GM12801 (cell line): ENCODE results near the gene HDDC3.

Experiments
- CTCF ChIP-seq: IDR thresholded peaks from one replicate; pipeline ENCODE4 v1.5.1; 2011; ENCODE audit warnings: control low read depth; ENCODE audit not compliant: insufficient read length; ENCODE audit errors: extremely low read depth

Gene HDDC3

GRCh38 chr15:90942354-90943120 is 10.2 kb upstream of the HDDC3 start:
- TF ChIP-seq CTCF = no peak

GRCh38 chr15:90941038-90941437 is 8.7 kb upstream of the HDDC3 start:
- no peak for TF ChIP-seq CTCF

- TF ChIP-seq CTCF = no peak
These were observed 7.4 kb upstream of the HDDC3 start for GRCh38 chr15:90939756-90940155.

- no peak for TF ChIP-seq CTCF
These were observed 5.9 kb upstream of the HDDC3 start for GRCh38 chr15:90938261-90938660.

DNA sequence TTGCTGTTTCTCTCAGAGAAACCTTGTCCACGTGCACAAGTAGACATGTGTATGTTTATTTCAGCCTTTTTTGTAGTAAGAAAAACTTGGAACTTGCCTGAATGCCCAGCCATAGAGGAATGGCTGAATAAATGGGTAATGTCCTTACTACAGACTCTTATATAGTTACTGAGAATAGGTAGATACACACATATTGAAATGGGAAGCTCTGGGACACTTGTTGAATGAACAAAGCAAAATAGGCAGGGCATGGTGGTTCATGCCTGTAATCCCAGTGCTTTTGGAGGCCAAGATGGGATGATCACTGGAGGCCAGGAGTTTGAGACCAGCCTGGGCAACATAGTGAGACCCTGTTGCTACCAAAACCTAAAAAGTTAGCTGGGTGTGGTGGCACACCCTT is 4.5 kb upstream of the HDDC3 start:
- no peak for TF ChIP-seq CTCF

DNA sequence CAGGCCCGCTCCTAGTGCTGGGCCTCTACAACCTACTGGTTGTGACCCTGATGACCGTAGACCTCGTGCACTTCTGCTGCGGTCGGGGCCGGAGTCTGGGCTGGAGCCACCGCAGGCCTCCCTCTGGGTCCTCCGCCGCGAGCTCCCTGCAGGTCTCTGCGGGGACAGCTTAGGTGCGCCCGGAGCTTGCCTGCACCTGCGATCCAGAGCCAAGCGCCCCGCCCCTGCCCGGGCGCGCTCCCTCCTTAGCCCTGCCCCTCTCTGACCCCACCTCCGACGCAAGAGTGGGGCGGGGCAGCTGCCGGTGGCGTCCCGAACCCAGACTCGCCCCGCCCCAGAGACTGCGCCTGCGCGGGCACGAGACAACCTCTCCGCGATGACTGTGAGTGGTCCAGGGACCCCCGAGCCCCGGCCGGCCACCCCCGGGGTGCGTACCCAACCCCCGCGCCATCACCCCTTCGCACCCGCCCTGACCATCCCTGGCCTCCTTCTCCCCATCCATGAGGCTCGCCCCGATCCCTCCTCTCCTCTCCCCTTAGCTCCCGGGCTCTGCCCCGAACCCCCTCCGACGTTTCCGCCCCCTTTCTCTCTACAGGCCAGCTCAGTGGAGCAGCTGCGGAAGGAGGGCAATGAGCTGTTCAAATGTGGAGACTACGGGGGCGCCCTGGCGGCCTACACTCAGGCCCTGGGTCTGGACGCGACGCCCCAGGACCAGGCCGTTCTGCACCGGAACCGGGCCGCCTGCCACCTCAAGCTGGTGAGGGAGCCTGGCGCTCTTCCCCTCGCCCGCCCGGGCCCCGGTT is 2.8 kb upstream of the HDDC3 start, which contains the start of gene UNC45A:
UNC45A (plus strand) TSS at position 337 of the 803 bp plus-strand sequence; CDS start at position 377, 40 bp downstream.
- TF ChIP-seq CTCF = no peak

- TF ChIP-seq CTCF = no peak
These were observed 2.1 kb upstream of the HDDC3 start for GRCh38 chr15:90934256-90934948.
